Activated T-cell treated with anti-CD3 and anti-CD28 coated beads for 24 hours (primary cell): Measurements from ENCODE around the gene IPP.
"Not testable (repeated sequence)": the region's sequence is repeated elsewhere in the genome, so short reads cannot be mapped to it uniquely, and the experiment has no call there.

ENCODE experiments used
- DNase-seq: peaks from one replicate; pipeline ENCODE4 v3.0.0-alpha.2; 2020; ENCODE audit warnings: low read depth

The IPP gene

DNA sequence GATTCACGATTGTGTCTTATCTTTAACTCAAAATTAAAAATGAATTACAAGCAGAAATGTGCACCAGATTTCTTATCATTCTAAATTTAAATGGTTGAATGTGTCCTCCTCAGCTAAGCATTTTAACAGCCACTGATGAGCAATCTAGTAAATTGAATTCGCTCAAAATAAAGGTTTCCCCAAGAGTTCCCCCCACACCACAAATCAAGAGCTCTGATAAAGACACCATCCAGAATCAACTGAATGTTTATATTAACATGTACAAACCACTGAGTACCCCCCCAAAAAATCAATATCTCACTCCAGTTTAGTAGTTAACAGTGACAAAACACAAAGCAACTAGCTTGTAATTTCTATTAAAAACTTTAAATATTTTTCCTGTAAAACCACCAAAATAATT is 66.1 kb downstream of the IPP start:
- DNase-seq: no peak

- no peak for DNase-seq
These were observed 67.5 kb downstream of the IPP start for GRCh38 chr1:45682942-45683341.

- DNase-seq: no peak
These were observed 71.3 kb downstream of the IPP start for GRCh38 chr1:45679123-45679522.

DNA sequence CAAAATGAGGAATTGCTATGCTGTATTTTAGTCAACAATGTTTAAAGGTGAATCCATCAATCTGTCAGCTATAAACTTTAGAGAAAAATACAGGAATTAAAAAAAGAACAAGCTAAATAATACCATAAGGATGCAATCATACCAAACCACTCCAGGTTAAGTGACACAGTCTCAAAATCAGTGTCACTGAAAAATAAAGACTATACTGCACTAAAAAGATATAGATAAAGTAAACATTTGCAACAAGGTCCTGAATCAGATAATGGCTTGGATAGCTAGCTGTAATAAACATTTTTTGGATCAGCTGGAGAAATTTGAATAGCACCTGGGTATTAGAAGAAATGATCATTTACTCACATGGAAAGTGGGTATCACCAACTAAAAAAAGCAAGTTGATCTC is 72.0 kb downstream of the IPP start:
- no peak for DNase-seq

GRCh38 chr1:45677751-45678245 is 72.7 kb downstream of the IPP start:
- DNase-seq: no peak

DNA sequence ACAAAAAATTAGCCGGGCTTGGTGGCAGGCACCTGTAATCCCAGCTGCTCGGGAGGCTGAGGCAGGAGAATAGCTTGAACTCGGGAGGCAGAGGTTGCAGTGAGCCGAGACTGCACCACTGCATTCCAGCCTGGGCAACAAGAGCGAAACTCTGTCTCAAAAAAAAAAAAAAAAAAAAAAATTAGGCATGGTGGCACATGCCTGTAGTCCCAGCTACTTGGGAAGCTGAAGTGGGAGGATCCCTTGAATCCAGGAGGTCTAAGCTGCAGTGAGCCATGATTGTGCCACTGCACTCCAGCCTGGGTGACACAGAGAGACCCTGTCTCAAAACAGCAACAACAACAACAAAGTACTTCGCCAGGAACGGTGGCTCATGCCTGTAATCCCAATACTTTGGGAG is 73.9 kb downstream of the IPP start:
- DNase-seq: not testable (repeated sequence)

- DNase-seq: no peak
These were observed 76.0 kb downstream of the IPP start for GRCh38 chr1:45674478-45674877.

GRCh38 chr1:45673956-45674355 is 76.5 kb downstream of the IPP start:
- DNase-seq: no peak

- no peak for DNase-seq
These were observed 80.4 kb downstream of the IPP start for GRCh38 chr1:45669859-45670655.

GRCh38 chr1:45669379-45669778 is 81.1 kb downstream of the IPP start:
- no peak for DNase-seq

DNA sequence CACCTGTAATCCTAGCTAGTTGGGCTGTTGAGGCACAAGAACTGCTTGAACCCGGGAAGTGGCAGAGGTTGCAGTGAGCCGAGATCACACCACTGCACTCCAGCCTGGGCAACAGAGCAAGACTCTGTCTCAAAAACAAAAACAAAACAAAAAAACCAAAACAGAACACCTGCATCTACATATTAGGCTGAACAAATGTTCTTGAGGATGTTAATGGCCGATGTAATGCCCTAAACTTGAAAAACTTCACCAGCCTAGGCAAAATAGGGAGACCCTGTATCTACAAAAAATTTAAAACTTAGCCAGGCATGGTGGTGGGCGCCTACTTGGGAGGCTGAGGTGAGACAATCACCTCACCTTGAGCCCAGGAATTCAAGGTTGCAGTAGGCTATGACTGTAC is 81.9 kb downstream of the IPP start:
- DNase-seq: no peak

DNA sequence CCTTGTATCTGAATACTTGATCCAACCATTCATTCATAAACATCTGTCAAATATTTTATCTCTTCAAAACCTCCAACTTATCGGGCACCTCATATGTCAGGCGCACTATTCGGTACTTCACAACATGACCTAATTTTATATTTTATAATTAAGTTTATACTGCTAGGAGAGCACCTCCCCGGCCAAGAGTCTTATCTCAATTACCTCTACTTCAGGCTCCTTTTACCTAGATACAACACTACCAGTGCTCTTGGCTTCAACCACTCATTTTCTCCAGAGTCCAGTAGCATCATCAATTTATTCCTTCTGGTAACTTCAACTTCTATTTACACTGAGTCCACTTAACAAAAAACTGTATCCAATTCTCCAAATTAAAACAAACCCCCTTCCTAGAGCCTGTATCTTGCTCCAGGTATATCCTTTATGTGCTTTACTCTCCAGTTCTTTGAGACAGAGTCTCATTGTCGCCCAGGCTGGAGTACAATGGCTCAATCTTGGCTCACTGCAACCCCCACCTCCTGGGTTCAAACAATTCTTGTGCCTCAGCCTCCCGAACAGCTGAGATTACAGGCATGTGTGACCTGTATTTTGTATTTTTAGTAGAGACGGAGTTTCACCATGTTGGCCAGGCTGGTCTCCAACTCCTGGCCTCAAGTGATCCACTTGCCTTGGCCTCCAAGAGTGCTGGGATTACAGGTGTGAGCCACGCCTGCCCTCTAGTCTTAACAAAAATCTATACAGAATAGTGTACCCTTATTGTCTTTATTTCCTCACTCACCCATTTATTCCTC is 82.9 kb downstream of the IPP start:
- no peak for DNase-seq

DNA sequence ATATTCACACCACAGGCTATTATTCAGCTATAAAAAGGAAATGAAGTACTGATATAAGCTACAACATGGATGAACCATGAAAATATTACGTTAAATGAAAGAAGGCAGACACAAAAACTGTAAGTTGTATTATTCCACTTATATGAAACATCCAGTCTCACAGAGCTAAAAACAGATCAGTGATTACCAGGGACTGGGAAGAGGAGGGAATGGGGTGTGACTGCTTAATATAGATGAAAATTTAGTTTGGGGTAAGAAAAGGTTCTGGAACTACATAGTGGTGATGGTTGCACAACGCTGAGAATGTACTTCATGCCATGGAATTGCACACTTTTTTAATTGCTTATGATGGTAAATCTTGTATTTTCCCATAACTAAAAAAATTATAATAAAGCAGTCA is 83.6 kb downstream of the IPP start:
- no peak for DNase-seq

DNA sequence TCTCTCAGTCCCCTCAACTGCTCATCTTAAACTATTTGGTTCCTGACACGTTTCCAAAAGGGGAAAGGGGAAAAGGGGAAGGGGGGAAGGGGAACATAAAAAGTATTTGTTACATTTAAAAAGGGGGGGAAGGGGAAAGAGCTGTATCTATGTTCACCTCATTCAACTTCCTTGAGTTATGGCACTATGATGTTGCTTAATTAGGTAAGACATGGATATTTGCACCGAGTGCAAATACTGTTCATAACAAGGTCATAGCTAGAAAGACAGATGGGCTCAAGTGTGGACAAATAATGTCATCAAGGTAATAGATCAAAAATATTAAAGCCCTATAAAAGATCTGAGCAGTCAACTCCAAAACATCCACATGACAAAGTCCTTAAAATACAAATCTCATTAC is 90.1 kb downstream of the IPP start:
- no peak for DNase-seq

DNA sequence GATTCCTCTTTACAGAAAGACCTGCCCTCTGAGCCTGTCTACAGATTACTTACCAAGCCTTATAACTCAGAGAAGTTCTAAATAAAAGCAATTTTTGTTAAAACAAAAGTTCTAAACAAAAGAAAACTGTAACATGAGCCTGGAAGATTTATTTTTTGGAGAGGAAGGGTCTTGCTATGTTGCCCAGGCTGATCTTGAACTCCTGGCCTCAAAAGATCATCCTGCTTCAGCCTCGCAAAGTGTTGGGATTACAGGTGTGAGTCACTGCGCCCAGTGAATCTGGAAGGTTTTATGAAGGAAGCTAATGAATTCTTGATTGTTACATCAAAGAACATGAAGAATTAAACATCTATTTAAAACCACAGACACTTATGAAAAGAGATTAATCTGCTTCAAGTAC is 91.2 kb downstream of the IPP start:
- no peak for DNase-seq

GRCh38 chr1:45658171-45658570 is 92.3 kb downstream of the IPP start:
- DNase-seq: no peak

DNA sequence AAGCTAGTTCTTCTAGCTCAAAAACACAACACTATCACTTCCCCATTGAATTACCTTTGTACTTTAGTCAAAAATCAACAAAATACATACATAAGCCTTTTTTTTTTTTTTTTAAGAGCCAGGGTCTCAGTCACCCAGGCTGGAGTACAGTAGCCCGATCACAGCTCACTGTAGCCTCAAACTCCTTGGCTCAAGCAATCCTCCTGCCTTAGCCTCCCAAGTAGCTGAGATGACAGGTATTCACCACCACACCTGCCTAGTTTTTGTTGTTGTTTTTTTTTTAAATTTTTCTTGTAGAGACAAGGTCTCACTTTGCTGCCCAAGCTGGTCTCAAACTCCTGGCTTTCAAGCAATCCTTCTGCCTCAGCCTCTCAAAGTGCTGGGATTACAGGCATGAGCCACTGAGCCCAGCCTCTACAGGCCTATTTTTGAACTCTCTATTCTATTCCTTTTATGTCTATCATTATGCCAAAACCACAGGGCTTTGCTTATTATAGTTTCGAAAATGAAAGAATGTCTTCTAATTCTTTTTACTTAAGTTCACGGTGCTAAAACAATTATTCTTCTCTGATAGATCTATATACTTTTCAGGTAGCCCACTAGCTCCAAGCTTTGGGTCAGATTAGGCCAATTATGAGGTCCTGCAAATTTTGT is 93.8 kb downstream of the IPP start:
- no peak for DNase-seq

GRCh38 chr1:45654540-45655280 is 95.7 kb downstream of the IPP start:
- no peak for DNase-seq
